Skeletal muscle satellite cell (primary cell): ENCODE data around the gene FETUB. TPM values are rescaled to one million over a fixed set of nuclear protein-coding genes. Genes with fewer than 3 reads are reported as not detected.
"Not testable (repeated sequence)": the region's sequence is repeated elsewhere in the genome, so short reads cannot be mapped to it uniquely, and the experiment has no call there.

Experiments used
- H3K27me3 ChIP-seq: 2 replicates; pipeline ENCODE4 v1.7.0; 2013; ENCODE audit warnings: low read length; ENCODE audit not compliant: control insufficient read depth, insufficient read depth
- H3K36me3 ChIP-seq: 2 replicates; pipeline ENCODE4 v1.7.0; 2013; ENCODE audit warnings: mild to moderate bottlenecking, control low read depth, low read length; ENCODE audit not compliant: insufficient read depth
- H3K4me1 ChIP-seq: 2 replicates; pipeline ENCODE4 v1.7.0; 2013; ENCODE audit warnings: low read length; ENCODE audit not compliant: control insufficient read depth, insufficient read depth
- H3K4me2 ChIP-seq: 2 replicates; pipeline ENCODE4 v1.7.0; 2013; ENCODE audit warnings: mild to moderate bottlenecking, low read length
- H3K4me3 ChIP-seq: 2 replicates; pipeline ENCODE4 v1.7.0; 2013; ENCODE audit warnings: low read length
- H3K9ac ChIP-seq: 2 replicates; pipeline ENCODE4 v1.7.0; 2013; ENCODE audit warnings: mild to moderate bottlenecking, low read depth, low read length, moderate library complexity
- H3K9me3 ChIP-seq: replicated peaks from 2 replicates; pipeline ENCODE4 v1.7.0; 2013; ENCODE audit warnings: mild to moderate bottlenecking, control low read depth, low read length
- small RNA-seq: library from RNA; depleted of rRNA; stranded (forward); fragments of <200 nt; gene quantifications from one replicate; pipeline ENCODE3, GENCODE V24; 2012

The FETUB gene

GRCh38 chr3:186690304-186690703 is 50.1 kb downstream of the FETUB start:
- not testable (repeated sequence) for H3K4me3 ChIP-seq, H3K27me3 ChIP-seq, H3K4me1 ChIP-seq, H3K4me2 ChIP-seq, H3K9ac ChIP-seq, H3K9me3 ChIP-seq, H3K36me3 ChIP-seq

- Histone ChIP-seq H3K4me3 (no peak overlapping the region), H3K27me3 (peaks cover 3% of the 10 kb centered on the region), H3K4me1 (no peaks in the 10 kb centered on the region), H3K9me3 (no peaks in the 10 kb centered on the region), H3K9ac (no peak overlapping the region), H3K4me2 (no peak overlapping the region), H3K36me3 (no peaks in the 10 kb centered on the region)
Observed at GRCh38 chr3:186691676-186692075, 51.5 kb downstream of the FETUB start.

GRCh38 chr3:186693843-186694242 is 53.6 kb downstream of the FETUB start:
- Histone ChIP-seq H3K4me1 (no peaks in the 10 kb centered on the region), H3K9me3 (no peaks in the 10 kb centered on the region), H3K9ac (no peak overlapping the region), H3K27me3 (peaks cover 3% of the 10 kb centered on the region), H3K4me2 (no peak overlapping the region), H3K36me3 (no peaks in the 10 kb centered on the region), H3K4me3 (no peak overlapping the region)

- no peaks in the 10 kb centered on the region for H3K9me3 ChIP-seq
- no peaks in the 10 kb centered on the region for H3K4me1 ChIP-seq
- H3K4me2 ChIP-seq = no peak overlapping the region
- H3K9ac ChIP-seq = no peak overlapping the region
- H3K27me3 ChIP-seq = peaks cover 3% of the 10 kb centered on the region
- no peaks in the 10 kb centered on the region for H3K36me3 ChIP-seq
- H3K4me3 ChIP-seq = no peak overlapping the region
Observed at GRCh38 chr3:186694288-186695032, 54.3 kb downstream of the FETUB start.

- H3K9ac ChIP-seq = no peak overlapping the region
- no peak overlapping the region for H3K4me2 ChIP-seq
- H3K9me3 ChIP-seq = no peaks in the 10 kb centered on the region
- H3K27me3 ChIP-seq = peaks cover 3% of the 10 kb centered on the region
- no peaks in the 10 kb centered on the region for H3K36me3 ChIP-seq
- H3K4me1 ChIP-seq = no peaks in the 10 kb centered on the region
- no peak overlapping the region for H3K4me3 ChIP-seq
Observed at GRCh38 chr3:186696522-186696921, 56.3 kb downstream of the FETUB start.

GRCh38 chr3:186697510-186697909 is 57.3 kb downstream of the FETUB start:
- no peaks in the 10 kb centered on the region for H3K4me1 ChIP-seq
- no peaks in the 10 kb centered on the region for H3K36me3 ChIP-seq
- no peak overlapping the region for H3K4me2 ChIP-seq
- H3K27me3 ChIP-seq = peaks cover 3% of the 10 kb centered on the region
- H3K4me3 ChIP-seq = no peak overlapping the region
- no peak overlapping the region for H3K9ac ChIP-seq
- H3K9me3 ChIP-seq = no peaks in the 10 kb centered on the region

GRCh38 chr3:186700267-186700666 is 60.1 kb downstream of the FETUB start:
- H3K9ac ChIP-seq = no peak overlapping the region
- no peaks in the 10 kb centered on the region for H3K4me1 ChIP-seq
- H3K4me3 ChIP-seq = no peak overlapping the region
- H3K4me2 ChIP-seq = no peak overlapping the region
- H3K9me3 ChIP-seq = no peaks in the 10 kb centered on the region
- H3K27me3 ChIP-seq = peaks cover 3% of the 10 kb centered on the region
- no peaks in the 10 kb centered on the region for H3K36me3 ChIP-seq

- H3K4me3 ChIP-seq, H3K9ac ChIP-seq, H3K27me3 ChIP-seq, H3K9me3 ChIP-seq, H3K4me1 ChIP-seq, H3K4me2 ChIP-seq, H3K36me3 ChIP-seq: not testable (repeated sequence)
Observed at GRCh38 chr3:186702451-186702850, 62.3 kb downstream of the FETUB start.

Small RNA genes within 50 kb of the gene (small RNA-seq; reads per million reads assigned to genes)
- gene RF00017 = not detected
